Middle frontal gyrus (tissue), 1 donor: Measurements from ENCODE around the gene HACD3.
"Not testable (repeated sequence)": the region's sequence is repeated elsewhere in the genome, so short reads cannot be mapped to it uniquely, and the experiment has no call there.

Experiments
- DNase-seq: peaks from one replicate; pipeline ENCODE4 v3.0.0-alpha.2; 2015; ENCODE audit warnings: low spot score; ENCODE audit errors: extremely low spot score

HACD3 gene

DNA sequence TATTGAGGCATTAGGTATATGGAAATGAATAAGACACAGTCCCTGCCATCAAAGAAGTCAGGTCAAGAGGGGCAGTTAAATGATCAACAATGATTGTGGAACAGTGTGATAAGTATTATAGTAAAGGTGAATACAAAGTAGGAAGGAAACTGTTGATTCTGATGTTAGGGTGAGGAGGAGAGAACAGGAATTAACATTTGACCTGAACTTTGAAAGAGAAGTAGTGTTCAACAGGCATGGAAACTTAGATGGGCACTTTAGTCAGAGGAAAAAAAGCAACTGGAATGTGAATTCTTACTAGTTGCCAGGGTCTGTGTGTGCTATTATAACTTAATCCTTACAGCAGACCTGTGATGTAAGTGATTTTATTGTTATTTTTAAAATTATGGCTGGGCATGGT lies 17.6 kb downstream of the HACD3 start:
- no peak for DNase-seq

DNA sequence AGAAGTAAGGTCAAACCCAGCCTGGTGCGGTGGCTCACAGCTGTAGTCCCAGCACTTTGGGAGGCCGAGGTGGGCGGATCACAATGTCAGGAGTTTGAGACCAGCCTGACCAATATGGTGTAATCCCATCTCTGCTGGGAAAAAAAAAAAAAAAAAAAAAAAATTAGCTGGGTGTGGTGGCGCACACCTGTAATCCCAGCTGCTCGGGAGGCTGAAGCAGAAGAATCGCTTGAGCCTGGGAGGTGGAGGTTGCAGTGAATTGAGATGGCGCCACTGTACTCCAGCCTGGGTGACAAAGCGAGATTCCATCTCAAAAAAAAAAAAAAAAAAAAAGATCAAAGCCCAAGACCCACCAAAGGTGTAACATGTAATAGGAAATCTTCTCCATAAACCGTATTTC lies 19.0 kb downstream of the HACD3 start:
- not testable (repeated sequence) for DNase-seq

DNA sequence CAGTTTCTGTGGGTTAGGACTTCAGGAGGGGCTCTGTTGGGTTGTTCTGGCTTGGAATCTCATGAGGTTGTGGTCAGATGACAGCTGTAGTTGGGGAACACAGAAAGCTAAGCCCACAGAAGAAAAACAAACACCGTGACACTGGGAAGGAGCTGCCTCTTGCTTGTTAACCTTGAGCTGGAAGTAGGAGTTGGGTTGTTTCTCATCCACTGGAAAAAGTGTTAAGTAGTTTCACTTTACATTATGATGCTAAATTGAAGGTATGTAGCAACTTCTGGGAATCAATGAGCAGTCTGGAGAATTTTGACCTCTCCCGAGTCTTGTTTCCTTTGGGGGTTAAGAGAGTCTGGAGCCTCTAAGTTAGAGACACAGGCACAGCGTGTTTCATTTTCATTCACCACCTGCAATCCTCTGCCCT lies 20.4 kb downstream of the HACD3 start:
- no peak for DNase-seq

DNA sequence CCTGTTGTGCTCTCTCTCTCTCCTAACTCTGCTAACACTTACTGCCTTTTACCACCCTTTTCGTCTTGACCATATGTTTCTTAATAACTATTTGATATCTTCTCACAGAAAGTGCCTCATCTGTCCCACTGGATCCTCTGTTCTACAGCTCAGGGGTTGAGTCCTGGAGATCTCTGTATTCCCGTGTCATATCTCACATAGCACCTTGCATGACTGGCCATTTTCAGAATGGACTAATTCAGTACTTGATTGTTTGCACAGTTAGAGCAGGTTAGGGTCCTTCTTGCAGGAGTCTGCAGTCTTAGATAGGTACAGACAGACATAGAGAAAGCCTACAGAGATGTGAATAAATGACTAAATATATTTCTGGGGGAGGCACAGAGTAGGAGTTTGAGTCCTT lies 20.9 kb downstream of the HACD3 start:
- no peak for DNase-seq

DNA sequence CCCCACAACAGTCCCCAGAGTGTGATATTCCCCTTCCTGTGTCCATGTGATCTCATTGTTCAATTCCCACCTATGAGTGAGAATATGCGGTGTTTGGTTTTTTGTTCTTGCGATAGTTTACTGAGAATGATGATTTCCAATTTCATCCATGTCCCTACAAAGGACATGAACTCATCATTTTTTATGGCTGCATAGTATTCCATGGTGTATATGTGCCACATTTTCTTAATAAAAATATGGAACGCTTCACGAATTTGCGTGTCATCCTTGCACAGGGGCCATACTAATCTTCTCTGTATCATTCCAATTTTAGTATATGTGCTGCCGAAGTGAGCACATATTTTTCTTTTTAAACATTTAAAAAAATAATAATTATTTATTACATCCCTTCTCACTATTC lies 22.6 kb downstream of the HACD3 start:
- not testable (repeated sequence) for DNase-seq

DNA sequence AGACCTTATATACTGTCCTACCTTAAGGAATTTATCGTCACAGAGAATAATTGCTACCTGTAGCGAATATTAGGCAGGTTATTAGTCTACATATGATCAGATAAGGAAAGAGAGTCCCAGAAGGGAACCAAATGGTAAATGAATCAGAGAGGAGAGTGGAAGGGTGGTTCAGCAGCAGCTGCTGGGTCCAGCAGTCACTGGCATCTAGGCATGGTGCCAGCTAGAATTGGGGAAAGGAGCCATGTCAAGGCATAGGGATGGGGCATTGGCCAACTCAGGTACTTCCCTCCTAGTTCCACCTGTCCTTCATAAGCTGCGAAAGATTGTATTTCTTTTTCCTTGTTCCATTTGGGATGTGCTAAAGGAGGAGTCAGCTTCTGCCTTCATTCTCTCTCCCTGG lies 23.4 kb downstream of the HACD3 start:
- DNase-seq, result no peak

DNA sequence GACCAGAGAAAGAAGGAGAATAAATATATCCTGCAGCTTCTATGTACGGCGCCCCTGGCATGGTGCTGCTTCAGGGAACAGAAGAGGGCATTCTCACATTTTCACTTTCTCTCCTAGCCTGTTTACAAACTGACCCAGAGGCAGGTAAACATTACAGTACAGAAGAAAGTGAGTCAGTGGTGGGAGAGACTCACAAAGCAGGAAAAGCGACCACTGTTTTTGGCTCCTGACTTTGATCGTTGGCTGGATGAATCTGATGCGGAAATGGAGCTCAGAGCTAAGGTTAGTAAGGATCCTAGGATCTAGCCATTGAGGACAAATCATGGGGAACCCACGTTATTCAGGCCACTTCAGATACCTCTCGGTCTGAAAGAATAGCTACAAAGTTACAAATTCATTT lies 26.4 kb downstream of the HACD3 start:
- DNase-seq, result no peak

DNA sequence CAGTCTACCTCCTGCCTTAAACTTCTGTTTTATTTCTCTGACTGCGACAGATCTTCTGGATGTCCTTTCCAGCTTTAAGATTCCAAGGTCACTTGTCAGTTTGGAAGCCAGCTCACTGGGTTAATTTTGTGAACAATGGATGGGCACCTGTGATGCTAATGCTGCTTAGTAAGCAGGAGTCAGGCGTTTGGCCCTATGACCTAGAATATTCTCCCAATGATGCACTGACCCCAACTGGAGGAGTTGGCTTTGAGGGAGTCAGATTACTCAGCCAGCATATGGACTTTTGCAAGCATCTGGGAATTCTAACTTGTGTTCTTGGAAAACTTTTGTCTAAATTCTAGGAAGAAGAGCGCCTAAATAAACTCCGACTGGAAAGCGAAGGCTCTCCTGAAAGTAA lies 28.1 kb downstream of the HACD3 start:
- no peak for DNase-seq

DNA sequence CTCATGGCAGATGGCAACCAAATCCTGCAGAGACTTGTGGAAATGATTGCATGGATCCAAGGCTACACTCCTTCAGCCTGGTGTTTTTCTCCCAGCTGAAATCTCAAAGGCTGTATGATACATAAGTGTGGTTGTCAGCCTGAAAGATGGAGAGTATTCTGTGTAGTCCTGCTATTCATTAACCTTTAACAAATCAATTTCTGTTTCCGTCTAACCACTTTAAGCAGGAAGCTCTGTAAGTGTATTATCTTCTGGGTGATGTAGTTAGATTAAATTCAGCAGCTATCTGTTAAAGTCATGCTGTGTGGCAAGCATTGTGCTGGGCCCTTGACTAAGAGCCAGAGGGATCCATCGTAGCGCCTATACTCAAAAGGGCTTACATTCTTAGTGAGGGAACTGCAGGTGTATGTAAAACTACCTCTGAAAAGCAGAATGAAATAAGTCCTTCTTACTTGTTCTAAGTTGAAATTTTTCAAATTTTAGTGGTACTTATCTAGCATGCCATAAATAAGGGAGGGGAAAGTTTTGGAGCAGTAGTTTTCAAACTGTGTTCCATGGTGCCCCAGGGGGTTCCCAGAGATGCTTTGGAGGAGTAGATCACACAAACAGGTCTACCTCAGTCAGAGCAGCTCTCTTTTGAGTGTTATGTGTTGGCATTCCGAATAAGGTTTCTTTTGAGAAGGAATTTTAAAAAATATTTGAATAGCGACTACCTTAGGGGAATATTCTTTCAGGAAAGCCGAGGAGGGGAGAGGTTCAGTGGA lies 28.9 kb downstream of the HACD3 start:
- DNase-seq, result no peak

DNA sequence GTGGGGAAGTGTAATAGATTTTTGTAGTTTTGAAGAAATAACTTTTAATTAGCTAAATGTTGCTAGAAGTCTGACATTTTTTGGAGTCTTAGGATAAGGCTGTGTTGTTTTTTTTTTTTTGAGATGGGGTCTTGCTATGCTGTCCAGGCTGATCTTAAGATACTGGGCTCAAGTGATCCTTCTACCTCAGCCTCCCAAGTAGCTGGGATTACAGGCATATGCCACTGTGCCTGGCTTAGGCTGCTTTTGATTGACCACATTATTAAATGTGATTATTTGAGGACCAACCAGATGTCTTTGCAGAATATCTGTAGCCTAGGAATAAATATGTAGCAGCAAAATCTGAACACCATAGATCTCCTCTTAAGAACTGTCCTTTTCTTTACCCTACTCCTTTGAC lies 29.7 kb downstream of the HACD3 start:
- DNase-seq, result no peak

DNA sequence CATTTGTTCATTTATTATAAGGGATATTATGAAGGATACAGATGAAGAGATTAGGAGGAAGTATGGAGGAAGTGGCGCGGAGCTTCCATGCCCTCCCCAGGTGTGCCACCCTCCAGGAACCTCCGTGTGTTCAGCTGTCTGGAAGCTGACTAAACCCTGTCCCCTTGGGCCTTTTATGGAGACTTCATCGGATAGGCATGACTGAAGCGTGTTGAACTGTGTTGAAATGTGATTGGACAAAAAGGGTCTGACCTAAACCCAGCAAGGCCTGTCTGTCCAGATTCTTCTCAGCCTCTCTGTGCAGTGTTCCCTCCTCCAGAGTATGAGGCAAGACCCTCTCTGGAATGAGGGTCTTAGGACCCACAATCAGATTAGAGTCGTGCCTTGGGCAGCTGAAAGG lies 31.7 kb downstream of the HACD3 start:
- DNase-seq, result no peak

DNA sequence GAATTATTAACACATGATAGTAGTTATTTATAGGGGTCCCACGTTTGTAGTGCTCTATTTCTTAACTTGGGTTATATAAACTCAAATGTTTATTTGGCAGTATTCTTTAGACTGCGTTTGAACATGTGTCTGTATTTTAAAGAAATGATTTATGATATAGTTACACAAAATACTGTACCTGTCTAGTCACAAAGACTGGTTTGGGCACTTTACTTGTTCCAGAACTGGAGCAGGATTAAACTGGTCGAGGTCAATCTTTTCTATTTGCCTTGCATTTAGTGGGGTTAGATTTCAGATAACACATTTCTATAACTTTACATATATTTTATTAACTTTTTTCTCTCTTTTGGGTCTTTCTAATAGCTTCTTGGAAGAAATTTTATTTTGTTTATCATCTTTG lies 39.5 kb downstream of the HACD3 start:
- DNase-seq, result no peak

DNA sequence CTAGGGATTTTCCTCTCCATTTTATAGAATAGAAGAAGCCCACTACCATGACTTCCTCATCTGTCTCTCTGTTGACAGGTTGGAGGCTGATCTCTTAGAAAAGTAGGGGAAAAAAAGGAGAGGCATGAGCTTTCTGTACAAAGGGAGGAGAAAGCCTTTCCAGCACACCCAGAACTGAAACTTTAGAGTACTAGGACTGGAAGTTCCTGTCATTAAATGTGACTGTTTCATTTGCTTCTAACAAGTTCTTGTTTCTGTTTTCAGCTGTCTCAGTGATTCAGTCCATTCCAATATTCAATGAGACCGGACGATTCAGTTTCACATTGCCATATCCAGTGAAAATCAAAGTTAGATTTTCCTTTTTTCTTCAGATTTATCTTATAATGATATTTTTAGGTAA lies 41.7 kb downstream of the HACD3 start:
- DNase-seq, result no peak

DNA sequence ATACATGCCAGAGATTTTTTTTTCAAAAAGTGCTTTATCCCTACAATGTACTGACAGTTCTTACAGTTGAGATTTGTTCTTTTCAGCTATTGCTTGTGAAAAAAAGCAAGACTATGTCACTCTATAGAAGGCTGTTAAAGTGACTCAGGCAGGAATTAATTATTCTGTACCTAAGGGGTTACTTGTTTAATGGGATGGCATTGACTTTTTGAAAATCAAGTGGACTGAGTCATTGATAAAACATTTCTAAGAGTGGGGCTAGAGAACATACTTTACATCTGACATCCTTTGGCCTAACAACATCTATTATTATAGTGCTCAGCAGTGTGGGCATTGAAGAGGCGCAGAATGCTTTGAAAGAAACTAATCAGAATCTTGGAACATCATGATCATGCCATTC lies 46.4 kb downstream of the HACD3 start:
- no peak for DNase-seq

DNA sequence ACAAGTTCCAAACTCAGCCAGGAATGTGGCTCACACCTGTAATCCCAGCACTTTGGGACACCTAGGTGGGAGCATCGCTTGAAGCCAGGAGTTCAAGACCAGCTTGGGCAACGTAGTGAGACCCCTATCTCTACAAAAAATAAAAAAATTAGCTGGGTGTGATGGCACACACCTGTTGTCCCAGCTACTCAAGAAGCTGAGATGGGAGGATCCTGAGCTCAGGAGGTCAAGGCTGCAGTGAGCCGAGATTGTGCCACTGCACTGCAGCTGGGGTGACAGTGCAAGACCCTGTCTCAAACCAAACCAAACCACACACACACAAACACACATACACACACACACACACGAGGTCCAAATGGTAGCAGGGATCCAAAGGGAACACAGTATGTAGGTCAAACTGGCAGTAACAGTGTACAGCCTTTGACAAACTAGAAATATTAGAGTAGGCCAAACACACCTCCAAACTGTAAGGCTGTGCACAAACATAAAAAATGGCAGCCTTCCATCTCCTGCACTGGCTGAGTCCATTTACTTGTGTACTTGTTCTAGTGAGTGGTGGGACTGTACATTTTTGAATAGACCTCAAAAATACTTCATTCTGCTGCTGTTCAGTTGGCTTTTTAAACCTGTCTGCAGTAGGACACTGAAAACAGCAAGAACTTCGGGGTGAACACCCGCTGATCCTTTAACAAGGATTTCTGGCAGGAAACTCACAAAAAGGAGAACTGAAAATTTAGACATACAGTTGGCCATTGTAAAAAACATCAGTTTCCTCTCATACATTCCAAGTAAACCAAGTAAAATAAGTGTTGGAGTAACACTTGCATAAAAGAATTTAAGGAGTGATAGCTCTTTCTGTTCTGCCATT lies 47.1 kb downstream of the HACD3 start:
- DNase-seq, result no peak

DNA sequence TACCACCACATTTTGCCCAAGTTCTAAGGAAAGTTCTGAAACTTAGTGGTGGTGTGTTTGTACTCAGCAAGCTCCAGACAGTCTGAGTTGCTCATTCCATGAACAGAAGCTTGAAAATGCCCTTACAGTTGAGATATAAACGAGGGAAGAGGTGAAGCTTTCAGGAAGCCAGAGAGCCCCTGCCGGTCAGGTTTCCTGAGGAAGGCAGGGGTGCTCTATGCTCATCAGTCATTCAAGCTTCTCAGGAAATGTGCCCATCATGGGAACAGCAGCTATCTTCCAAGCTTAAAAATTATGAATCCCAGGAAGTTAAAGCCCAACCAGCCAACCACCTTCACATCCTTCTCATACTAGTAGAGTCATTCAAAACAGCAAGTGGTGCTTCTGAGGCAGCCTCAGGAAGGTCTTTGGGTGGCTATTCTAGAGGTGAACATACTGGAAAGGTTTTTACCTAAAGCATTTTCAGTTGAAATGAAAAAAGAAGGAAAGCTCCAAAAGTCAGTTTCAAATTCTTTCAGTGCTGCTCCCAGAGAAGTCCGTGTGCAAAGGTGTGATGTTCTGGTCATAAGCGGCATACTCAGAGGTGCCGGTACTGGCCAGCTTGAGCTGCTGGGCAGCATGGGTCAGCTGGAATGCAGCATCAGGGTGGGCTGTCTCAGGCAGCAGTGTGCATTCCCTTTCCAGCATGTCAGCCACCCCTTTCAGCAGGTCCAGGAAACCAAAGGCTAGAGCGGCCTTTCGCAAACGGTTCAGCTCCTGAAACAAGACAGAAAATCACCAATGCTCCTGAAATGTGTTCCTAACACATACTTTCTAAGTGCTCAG lies 48.9 kb downstream of the HACD3 start:
- DNase-seq, result no peak

DNA sequence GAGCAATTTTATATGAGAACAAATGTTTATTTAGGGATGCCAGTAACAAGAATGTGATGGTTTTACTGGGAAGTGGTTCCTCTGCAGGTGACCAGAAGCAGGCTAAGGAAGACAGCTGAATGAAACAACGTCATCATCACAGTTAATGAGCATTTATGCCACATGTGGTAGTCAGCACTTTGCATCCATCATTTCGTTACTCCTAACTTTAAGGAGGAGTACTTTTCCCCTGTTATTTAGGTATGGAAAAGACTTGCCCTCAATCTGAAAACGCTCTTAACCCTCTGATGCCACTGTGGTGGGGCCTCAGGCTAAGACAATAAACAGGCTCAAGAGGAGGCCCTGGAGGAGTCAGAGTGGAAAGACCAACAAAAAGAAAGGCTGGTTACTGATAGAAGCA lies 49.5 kb downstream of the HACD3 start:
- no peak for DNase-seq

DNA sequence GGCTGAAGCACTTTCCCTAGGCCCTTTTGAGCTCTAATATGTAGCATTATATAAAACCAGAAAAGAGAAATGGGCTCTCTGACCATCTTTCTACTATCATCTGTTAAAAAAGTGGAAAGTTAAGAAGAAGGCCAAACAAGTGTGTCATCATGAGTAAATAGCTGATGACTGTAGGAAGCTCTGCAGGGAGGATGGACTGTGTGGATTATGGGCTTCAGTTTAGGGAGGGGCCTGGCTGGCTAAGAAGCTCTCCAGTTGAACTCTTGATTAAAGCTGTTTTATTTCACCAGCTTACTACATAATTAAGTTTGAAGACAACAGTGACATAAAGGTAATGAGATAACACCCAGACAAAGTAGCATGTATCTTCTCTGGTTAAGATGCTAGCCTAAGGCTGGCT lies 50.0 kb downstream of the HACD3 start:
- DNase-seq, result no peak

DNA sequence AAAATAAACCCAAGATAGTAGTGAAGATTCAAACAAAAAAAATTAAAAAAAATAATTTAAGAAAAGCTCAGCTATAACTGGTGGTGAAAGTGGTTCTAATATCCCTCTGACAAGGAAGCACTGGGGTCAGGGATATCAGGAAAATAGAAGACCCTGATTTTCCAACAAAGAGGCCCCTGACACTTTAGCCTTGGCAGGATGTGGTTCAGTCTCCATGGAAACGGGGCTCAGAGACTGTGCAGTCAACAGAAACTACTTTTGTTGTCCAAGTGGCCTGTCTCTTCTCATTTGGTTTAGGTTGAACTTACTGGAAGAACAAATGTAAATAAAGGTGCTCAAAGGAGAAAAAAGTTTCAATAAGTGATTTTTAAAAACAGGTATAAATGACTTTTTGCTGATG lies 53.4 kb downstream of the HACD3 start:
- DNase-seq, result no peak

DNA sequence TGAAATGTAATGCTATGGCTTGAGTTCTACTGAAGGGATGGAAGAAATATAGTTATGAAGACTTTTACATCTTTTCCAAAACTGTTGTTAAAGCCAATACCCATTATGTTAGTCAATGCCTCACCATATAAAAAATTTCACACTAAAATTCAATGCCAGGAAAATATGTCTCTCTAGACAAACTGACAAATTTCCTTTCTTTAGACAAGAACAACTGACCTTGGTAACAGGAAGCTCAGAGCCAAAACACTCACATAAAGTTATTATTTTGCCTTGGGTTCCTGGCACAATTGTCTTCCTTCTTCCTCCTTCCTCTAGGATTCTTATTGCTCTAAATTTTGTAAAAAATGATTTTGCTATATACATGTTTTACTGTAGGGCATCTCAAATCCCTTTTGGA lies 54.0 kb downstream of the HACD3 start:
- DNase-seq, result no peak

DNA sequence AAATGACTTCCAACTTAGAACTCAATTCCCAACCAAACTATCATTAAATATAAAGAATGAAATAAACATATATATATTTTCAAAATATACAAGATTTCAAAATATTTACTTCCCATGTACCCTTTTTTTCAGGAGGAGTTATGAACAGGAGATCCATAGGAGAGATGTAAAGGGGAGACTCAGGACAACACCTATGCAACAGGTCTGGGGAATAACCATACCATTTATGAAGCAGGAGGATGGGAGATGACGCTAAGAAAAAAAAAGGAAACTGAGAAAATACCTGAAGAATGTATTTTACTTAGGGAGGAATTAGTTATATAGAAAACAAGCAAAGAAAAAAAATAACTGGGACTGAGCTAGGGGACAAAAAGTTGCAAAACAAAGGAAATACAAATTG lies 56.8 kb downstream of the HACD3 start:
- DNase-seq, result no peak

DNA sequence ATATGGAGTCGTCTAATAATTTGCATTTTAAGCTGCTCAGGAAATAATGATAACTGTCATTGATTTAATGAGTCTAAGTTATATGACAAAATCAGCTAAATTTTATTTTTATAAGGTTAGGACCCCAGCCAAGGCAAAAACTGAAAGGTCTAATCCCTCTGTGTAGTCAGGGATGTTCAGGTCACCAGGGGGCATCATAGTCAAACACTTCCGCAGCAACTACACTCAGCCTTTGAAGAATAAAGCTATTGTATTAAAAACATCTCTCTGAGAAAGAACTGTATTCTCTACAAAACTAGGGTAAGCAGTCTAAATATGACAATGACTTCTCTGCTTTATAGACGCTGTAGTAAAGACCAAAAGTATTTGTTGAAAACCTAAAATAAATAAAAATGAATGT lies 65.7 kb downstream of the HACD3 start:
- peak; percentile 36 for DNase-seq
